Activated T-cell treated with anti-CD3 and anti-CD28 coated beads for 48 hours (primary cell): Measurements from ENCODE around the gene PEPD.

Experiments used
- DNase-seq: peaks from one replicate; pipeline ENCODE4 v3.0.0-alpha.2; 2020; ENCODE audit warnings: low read depth

Gene PEPD

GRCh38 chr19:33405553-33406461 lies 115.8 kb downstream of the PEPD start:
- DNase-seq: no peak

DNA sequence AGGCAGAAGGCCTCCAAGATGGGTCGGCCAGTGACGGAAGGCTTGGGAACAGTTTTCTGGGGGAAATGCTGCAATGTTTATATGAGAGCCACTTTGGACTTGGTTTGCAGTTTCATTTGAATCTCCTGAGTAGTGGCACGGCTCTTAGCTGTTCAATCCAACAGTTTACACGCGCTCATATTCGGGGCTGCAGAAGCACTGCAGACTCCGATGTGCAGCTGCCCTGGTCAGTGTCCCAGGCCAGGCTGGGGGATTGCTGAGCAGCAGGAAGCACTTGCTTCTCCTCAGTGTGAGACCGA lies 116.4 kb downstream of the PEPD start:
- DNase-seq: no peak

GRCh38 chr19:33404506-33405253 lies 116.9 kb downstream of the PEPD start:
- DNase-seq: no peak

GRCh38 chr19:33403973-33404304 lies 117.7 kb downstream of the PEPD start:
- no peak for DNase-seq

- DNase-seq: no peak
These were observed 118.2 kb downstream of the PEPD start for GRCh38 chr19:33403221-33403972.

- DNase-seq: no peak
These were observed 119.0 kb downstream of the PEPD start for GRCh38 chr19:33402421-33403220.

DNA sequence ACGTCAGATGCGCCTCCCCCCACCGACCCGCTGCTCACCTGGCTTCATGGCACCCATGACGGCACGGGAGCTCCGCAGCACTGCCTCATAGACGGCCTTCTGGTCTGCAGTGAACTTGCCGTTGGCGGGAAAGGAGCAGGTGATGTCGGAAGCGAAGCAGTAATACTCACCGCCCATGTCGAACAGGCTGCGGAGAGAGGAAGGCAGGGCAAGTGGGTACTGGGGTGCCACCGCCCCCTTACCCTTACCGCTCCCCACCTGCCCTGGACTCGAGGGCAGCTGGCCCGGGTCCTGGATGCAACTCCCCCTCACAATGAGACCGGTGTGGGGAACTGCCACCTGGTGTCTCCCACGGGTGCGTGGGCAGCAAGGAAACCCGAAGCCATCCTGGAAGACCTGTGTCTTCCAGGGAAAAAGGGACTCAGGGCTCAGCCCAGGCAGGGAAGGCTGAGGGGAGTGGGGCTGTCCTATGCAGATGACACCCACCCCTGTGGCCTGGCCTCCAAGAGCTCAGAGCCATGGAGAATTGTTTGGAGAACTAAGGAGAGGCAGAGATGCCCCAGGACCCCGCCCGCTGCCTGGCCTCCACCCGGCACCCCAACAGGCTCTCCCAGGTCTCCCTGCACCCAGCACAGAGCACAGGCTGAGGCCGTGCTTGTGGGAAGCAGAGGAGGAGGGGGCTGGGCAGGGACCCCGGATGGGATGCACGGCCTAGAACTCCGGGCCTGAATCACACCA lies 119.7 kb downstream of the PEPD start:
- DNase-seq: no peak

GRCh38 chr19:33400856-33401682 lies 120.5 kb downstream of the PEPD start:
- DNase-seq: no peak

DNA sequence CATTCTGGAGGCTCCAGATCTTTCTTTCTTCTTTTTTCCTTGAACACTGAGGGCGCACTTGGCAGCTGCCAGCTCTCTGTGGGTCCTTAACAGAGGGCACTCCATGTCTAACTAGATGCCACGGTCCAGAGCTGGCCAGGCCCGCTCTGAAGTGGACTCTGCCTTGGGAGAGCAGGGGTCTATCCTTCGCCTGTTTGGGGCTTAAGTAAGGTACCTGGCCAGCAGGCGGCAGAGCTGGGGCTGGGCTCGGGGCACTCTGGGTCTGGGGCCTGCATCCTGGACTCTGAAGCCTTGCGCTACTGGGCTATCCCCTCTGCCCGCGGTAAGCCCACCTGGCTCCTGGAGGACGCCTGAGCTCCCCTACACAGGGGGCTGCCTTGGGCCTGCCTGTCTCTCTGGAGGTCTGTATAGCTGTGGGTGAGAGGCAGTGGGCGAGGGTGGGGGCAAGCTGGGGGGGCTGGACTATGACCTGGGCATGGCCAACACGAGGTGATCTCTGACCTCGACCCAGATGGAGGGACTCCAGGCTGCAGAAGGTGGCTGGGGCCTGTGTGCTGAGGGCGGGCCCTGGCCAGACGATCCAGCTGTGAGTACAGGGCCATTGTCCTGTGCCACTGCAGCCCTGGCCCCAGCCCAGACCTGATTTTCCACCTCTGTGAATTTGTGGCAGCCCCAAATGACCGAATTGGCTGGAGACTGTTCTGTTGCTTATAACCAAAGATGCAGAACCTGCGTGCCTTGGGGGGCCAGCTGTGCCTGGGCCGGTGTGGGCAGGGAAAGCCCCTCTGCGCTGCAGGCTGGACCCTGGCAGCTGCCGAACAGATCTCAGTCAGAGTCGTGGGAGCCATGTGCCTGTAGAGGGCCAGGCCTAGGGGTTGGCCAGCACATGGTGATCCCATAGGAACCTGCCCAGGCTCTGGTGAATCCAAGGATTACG lies 121.6 kb downstream of the PEPD start:
- DNase-seq: no peak

DNA sequence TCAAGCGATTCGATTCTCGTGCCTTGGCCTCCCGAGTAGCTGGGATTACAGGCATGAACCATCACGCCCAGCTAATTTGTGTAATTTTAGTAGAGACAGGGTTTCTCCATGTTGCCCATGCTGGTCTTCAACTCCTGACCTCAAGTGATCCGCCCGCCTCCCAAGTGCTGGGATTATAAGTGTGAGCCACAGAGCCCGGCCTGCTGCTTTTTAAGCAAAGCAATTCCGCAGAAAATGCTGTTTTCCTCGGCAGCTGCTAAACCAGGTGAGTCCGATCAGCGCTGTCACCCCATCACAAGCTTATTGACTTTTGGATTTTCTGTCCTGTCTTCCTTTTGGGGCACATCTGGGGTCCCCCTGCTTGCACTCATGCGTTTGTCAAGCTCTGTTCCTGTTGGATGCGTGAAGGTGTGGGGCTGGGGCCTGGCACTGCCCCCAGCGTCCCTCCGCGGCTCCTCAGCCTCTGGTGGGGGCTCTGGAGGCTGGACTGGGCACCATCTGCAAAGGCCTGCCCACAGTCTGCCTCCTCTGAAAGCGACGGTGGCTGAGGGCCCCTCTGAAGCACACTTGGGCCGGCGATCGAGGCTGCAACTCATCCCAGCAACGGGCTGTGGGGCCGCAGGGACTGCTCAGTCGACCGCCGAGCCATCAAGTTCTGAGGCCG lies 122.4 kb downstream of the PEPD start:
- DNase-seq: no peak

DNA sequence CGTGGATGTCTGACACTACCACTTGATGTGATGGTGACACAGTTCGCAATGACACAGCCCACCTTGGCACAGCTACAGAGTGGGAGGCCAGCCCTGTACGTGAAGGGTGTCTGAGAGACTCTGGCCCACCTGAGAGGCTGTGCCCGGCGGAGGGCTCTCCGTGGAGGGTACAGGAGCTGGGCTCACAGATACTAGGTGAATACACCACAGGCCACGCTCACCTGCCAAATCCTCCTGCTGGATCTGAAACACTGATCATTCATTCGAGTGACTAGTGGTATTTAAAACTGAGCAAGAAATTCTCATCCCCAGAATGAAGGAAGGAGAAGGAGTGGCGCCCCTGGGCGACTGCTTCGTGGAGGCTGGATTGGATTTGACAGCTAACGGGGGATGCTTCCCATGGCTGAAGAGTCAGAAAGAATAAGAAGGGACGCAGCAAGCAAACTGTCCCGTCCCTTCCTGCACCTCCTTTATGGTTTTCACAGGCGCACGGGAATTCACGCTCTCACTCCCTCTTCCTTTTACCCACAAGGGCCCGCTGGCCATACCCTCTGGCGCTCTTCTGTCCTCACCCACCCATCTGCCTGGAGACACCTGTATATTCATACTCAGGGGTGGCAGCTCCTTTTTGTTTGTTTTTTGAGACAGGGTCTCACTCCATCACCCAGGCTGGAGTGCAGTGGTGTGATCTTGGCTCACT lies 123.1 kb downstream of the PEPD start:
- DNase-seq: no peak

DNA sequence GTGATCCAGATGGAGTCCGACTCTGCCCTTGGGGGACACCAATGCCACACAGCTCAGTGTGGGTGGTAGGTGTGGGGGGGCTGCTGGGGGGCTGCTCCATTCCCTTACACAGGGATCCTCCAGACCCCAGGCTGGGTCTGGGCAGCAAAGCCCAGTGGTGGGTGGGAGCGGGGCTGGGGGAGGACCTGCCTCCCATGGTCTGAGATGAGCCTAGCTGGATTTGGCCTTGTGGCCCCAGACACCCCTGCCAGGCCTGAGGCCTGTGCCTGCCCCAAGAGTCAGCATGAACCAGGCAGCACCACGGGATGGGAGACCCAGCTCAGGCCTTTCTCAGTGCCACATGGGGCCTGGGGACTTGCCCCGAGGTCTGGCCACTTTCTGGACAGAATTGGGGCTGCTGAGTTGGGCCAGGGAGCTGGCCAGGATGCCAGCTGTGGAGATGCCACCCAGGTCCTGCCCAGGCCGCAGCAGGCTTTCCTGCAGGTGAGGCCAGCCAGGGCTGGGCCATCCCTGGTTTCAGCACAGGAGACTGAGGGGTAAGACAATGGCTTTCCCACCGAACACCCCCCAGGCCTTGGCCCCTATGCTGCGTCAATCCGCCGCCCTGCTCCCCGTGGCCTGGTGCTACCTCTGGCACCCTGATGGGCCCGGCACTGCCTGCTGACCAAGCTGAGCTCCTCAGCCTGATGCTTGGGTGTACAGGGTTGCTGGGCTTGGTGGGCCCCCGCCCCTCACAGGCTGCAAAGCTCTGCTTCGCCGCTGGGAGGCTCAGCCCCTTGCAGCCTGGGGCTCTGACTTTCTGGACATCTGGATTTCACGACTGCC lies 123.8 kb downstream of the PEPD start:
- no peak for DNase-seq

- no peak for DNase-seq
These were observed 124.7 kb downstream of the PEPD start for GRCh38 chr19:33396701-33397535.

DNA sequence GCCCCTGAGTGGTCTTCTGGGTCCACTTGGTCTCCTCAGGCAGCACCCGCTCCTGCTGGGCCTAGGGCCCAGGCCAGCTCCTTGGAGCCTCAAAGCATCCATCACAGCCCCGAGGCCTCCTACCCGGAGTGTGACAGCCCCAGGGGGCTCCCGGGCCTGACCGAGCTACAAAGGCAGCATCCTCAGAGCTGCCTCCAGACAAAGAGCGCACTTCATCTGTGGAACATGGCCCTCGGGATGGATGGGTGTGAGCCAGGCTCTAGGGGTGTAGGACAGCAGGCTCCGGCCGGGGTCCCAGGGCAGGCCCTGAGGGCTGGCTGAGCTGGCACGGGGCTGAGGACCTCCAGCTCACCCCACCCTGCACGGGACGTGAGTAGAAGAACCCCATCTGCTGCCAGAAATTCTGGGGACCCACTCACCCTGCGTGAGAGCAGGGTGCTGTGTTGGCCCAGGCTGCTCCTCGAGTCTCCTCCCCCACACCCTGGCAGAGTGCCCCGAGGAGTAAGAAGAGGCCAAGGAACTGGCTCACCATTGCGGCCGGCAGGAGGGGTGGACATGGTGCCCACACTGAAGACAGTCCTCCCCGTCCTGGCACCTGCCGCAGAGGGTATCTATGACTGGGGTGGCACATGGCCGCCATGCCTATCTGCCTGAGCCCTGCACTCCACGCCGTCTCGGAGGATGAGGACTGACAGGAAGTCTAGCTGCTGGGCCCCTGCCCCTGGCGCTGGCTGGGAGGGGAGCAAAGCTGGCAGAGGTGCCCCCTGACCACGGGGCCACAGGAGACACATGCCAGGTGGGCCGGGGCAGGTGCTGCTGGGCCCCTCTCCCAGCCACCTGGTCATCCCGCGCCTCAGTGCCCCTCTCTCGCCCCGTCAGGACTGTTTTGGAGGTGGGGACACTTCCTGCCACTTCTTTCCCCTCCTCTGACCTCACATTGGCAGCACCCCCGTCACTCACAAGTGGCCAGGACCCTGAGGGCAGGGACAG lies 125.7 kb downstream of the PEPD start:
- no peak for DNase-seq
